Loucy (cell line): ENCODE measurements around the gene GPR45.
A peak's percentile ranks its signal among the peaks of the same experiment; 100 is the strongest.

Source experiments
- H2AFZ ChIP-seq: fragments of 200-600 bp; sonication (generic); 2 replicates; pipeline ENCODE4 v1.6.0; 2016; ENCODE audit warnings: antibody characterized with exemption, mild to moderate bottlenecking, low read length, moderate library complexity
- H3F3A ChIP-seq: fragments of 200-600 bp; 2 replicates; pipeline ENCODE4 v1.6.0; 2016; ENCODE audit warnings: antibody characterized with exemption, low read depth, mild to moderate bottlenecking
- H3K27me3 ChIP-seq: fragments of 200-600 bp; sonication (generic); 2 replicates; pipeline ENCODE4 v1.6.1; 2014; ENCODE audit warnings: low read length, mild to moderate bottlenecking; ENCODE audit not compliant: insufficient read depth, poor library complexity, severe bottlenecking
- H3K36me3 ChIP-seq: fragments of 200-600 bp; sonication (generic); 2 replicates; pipeline ENCODE4 v1.6.1; 2016; ENCODE audit warnings: low read length; ENCODE audit not compliant: insufficient read depth
- H3K4me1 ChIP-seq: fragments of 200-600 bp; sonication (generic); 2 replicates; pipeline ENCODE4 v1.5.1; 2014; ENCODE audit warnings: low read length, mild to moderate bottlenecking; ENCODE audit not compliant: insufficient read depth, poor library complexity, severe bottlenecking
- H3K4me2 ChIP-seq: fragments of 200-600 bp; sonication (generic); 2 replicates; pipeline ENCODE4 v1.6.0; 2014; ENCODE audit warnings: antibody characterized with exemption, low read length, low read depth, mild to moderate bottlenecking; ENCODE audit not compliant: poor library complexity, severe bottlenecking
- H3K4me3 ChIP-seq: fragments of 200-600 bp; sonication (generic); 2 replicates; pipeline ENCODE4 v1.5.1; 2014; ENCODE audit warnings: low read length, mild to moderate bottlenecking, mixed read lengths; ENCODE audit not compliant: poor library complexity, severe bottlenecking
- H3K79me2 ChIP-seq: fragments of 200-600 bp; sonication (generic); 2 replicates; pipeline ENCODE4 v1.6.1; 2014; ENCODE audit warnings: low read length; ENCODE audit not compliant: insufficient read depth
- H3K9ac ChIP-seq: fragments of 200-600 bp; sonication (generic); 2 replicates; pipeline ENCODE4 v1.6.0; 2014; ENCODE audit warnings: mild to moderate bottlenecking, low read depth, low read length, moderate library complexity; ENCODE audit not compliant: poor library complexity, severe bottlenecking
- H3K9me2 ChIP-seq: fragments of 200-600 bp; sonication (generic); replicated peaks from 2 replicates; pipeline ENCODE4 v1.6.1; 2016; ENCODE audit warnings: low read depth, low read length, mixed read lengths
- H3K9me3 ChIP-seq: fragments of 200-600 bp; sonication (generic); 2 replicates; pipeline ENCODE4 v1.6.1; 2014; ENCODE audit warnings: mild to moderate bottlenecking, antibody characterized with exemption, low read length, low read depth; ENCODE audit not compliant: insufficient read depth
- H4K20me1 ChIP-seq: fragments of 200-600 bp; sonication (generic); 2 replicates; pipeline ENCODE4 v1.6.0; 2014; ENCODE audit warnings: antibody characterized with exemption, low read length, mild to moderate bottlenecking; ENCODE audit not compliant: insufficient read depth, poor library complexity, severe bottlenecking
- CTCF ChIP-seq: fragments of 200-600 bp; sonication (generic); conservative IDR thresholded peaks from 2 replicates; pipeline ENCODE4 v1.5.1; 2014; ENCODE audit warnings: mild to moderate bottlenecking, antibody characterized with exemption, low read length
- EZH2phosphoT487 ChIP-seq: fragments of 200-600 bp; IDR thresholded peaks from 2 replicates; pipeline ENCODE4 v1.6.1; 2018; ENCODE audit warnings: antibody characterized with exemption, mild to moderate bottlenecking, moderate library complexity, borderline replicate concordance

Gene GPR45

GRCh38 chr2:105287692-105288091 lies 46.1 kb downstream of the GPR45 start:
- no peaks in the 10 kb centered on the region for H3F3A ChIP-seq
- no peaks in the 10 kb centered on the region for H3K27me3 ChIP-seq
- H3K9me3 ChIP-seq, result no peaks in the 10 kb centered on the region
- no peaks in the 10 kb centered on the region for H3K9me2 ChIP-seq
- no peak overlapping the region for H3K4me3 ChIP-seq
- H3K4me1 ChIP-seq, result no peaks in the 10 kb centered on the region
- H3K9ac ChIP-seq, result no peak overlapping the region
- no peak overlapping the region for H2AFZ ChIP-seq
- H3K36me3 ChIP-seq, result peaks cover 93% of the 10 kb centered on the region; the same call in 1 of the 2 replicates
- H3K79me2 ChIP-seq, result peaks cover 3% of the 10 kb centered on the region; the same call in 1 of the 2 replicates
- H3K4me2 ChIP-seq, result no peak overlapping the region
- TF ChIP-seq CTCF (peak; percentile 77), EZH2phosphoT487 (no peak)
- H4K20me1 ChIP-seq, result no peaks in the 10 kb centered on the region

- Histone ChIP-seq H3K4me2 (no peak overlapping the region), H3K4me1 (no peaks in the 10 kb centered on the region), H3K79me2 (peaks cover 3% of the 10 kb centered on the region; the same call in 1 of the 2 replicates), H4K20me1 (no peaks in the 10 kb centered on the region), H3K36me3 (peaks cover 93% of the 10 kb centered on the region; the same call in 1 of the 2 replicates), H3K27me3 (no peaks in the 10 kb centered on the region), H3F3A (no peaks in the 10 kb centered on the region), H3K4me3 (no peak overlapping the region), H2AFZ (no peak overlapping the region), H3K9me2 (no peaks in the 10 kb centered on the region), H3K9ac (no peak overlapping the region), H3K9me3 (no peaks in the 10 kb centered on the region)
- TF ChIP-seq EZH2phosphoT487, result no peak
- TF ChIP-seq CTCF, result no peak
Measured at GRCh38 chr2:105288133-105288532, 46.6 kb downstream of the GPR45 start.

DNA sequence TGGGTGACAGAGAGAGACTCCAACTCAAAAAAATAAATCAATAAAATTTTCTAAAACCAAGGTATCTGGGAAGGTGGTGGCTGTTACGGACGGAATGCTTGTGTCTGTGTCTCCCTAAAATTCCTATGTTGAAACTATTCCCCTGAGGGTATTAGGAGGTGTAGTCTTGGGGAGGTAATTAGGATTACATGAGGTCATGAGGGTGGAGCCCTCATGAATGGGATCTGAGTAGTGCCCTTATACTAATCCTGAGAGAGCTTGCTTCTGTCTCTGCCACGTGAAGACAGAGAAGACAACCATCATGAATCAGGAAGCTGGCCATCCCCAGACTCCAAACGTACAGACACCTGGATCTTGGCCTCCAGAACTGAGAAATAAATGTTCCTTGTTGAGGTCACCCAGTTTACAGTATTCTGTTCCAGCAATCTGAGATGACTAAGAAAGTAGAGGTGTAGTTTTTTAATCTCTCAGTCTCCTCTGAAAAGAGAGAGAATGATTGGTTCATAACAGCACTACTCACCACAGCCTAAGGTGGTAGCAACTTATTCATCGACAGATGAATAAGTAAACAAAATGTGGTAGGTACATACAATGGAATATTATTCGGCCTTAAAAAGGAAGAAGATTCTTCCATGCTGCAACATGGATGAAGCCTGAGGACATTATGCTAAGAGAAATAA lies 49.6 kb downstream of the GPR45 start:
- Histone ChIP-seq H2AFZ (no peak overlapping the region), H3K9me3 (no peaks in the 10 kb centered on the region), H3K79me2 (peaks cover 3% of the 10 kb centered on the region; the same call in 1 of the 2 replicates), H3K4me3 (no peak overlapping the region), H3K9ac (no peak overlapping the region), H3K27me3 (no peaks in the 10 kb centered on the region), H3K4me1 (no peaks in the 10 kb centered on the region), H3K9me2 (no peaks in the 10 kb centered on the region), H3K36me3 (peaks cover 91% of the 10 kb centered on the region; the same call in 1 of the 2 replicates), H4K20me1 (no peaks in the 10 kb centered on the region), H3K4me2 (no peak overlapping the region), H3F3A (no peaks in the 10 kb centered on the region)
- TF ChIP-seq EZH2phosphoT487, result no peak
- no peak for TF ChIP-seq CTCF
